IMR-90 (cell line): ENCODE results near the gene FBXL14. TPM values are rescaled to one million over a fixed set of nuclear protein-coding genes. Genes with fewer than 3 reads are reported as not detected.

Source experiments
- ATAC-seq: fragments of 200-7000 bp; cut with Tn5 transposase; 2 replicates; pipeline ENCODE4 v1.9.1; 2020; ENCODE audit warnings: low read depth, mild to moderate bottlenecking, moderate library complexity
- BruUV-seq: library from RNA; stranded (reverse); fragments of 400-500 nt; replicated peaks from 2 replicates; lab custom pipeline; 2021; lab: Mats Ljungman, UMichigan
- CTCF ChIA-PET: fragments of 300-600 bp; formaldehyde crosslinking; extraction: SDS; loops from one replicate; lab custom pipeline; 2021; ENCODE audit warnings: antibody characterized with exemption; lab: Yijun Ruan, JAX
- POLR2A ChIA-PET: fragments of 300-600 bp; sonication (Branson Sonifier 250); formaldehyde crosslinking; loops from one replicate; lab custom pipeline; 2022; ENCODE audit warnings: antibody characterized with exemption; ENCODE audit not compliant: unreplicated experiment; lab: Charles Lee
- DNase-seq: peaks from one replicate; pipeline ENCODE4 v3.0.0; 2013
- H2AFZ ChIP-seq: replicated peaks from 2 replicates; pipeline ENCODE3; 2013; ENCODE audit warnings: low read length, mild to moderate bottlenecking; ENCODE audit not compliant: poor library complexity
- H2AK5ac ChIP-seq: 2 replicates; pipeline ENCODE4 v1.6.1; 2013; ENCODE audit warnings: low read depth, low read length, inconsistent platforms
- H2AK9ac ChIP-seq: replicated peaks from 2 replicates; pipeline ENCODE3; 2013; ENCODE audit warnings: mild to moderate bottlenecking, low read depth, low read length, moderate library complexity; ENCODE audit not compliant: poor library complexity
- H2BK120ac ChIP-seq: 2 replicates; pipeline ENCODE4 v1.6.1; 2013; ENCODE audit warnings: low read depth, low read length, inconsistent platforms
- H2BK15ac ChIP-seq: 3 replicates; pipeline ENCODE4 v1.6.1; 2013; ENCODE audit warnings: low read depth, low read length, inconsistent platforms
- H2BK20ac ChIP-seq: 2 replicates; pipeline ENCODE4 v1.6.1; 2013; ENCODE audit warnings: low read depth, mild to moderate bottlenecking, inconsistent platforms, low read length, moderate library complexity
- H2BK5ac ChIP-seq: 2 replicates; pipeline ENCODE4 v1.6.1; 2013; ENCODE audit warnings: mild to moderate bottlenecking, low read depth, low read length, inconsistent platforms; ENCODE audit not compliant: poor library complexity, severe bottlenecking
- H3K14ac ChIP-seq: replicated peaks from 2 replicates; pipeline ENCODE4 v1.6.1; 2013; ENCODE audit warnings: low read depth, low read length, inconsistent platforms
- H3K18ac ChIP-seq: 2 replicates; pipeline ENCODE4 v1.6.1; 2013; ENCODE audit warnings: low read depth, low read length, control low read depth
- H3K23ac ChIP-seq: 2 replicates; pipeline ENCODE4 v1.6.1; 2013; ENCODE audit warnings: low read depth, low read length, inconsistent platforms
- H3K27ac ChIP-seq: 2 replicates; pipeline ENCODE4 v1.5.1; 2013; ENCODE audit warnings: mild to moderate bottlenecking, control low read depth, low read length; ENCODE audit not compliant: insufficient read depth
- H3K27me3 ChIP-seq: 2 replicates; pipeline ENCODE4 v1.6.1; 2013; ENCODE audit warnings: low read length; ENCODE audit not compliant: control insufficient read depth, insufficient read depth
- H3K36me3 ChIP-seq: 2 replicates; pipeline ENCODE4 v1.6.1; 2013; ENCODE audit warnings: low read length, mixed read lengths; ENCODE audit not compliant: control insufficient read depth, insufficient read depth
- H3K4ac ChIP-seq: 2 replicates; pipeline ENCODE4 v1.6.1; 2013; ENCODE audit warnings: low read depth, low read length, inconsistent platforms
- H3K4me1 ChIP-seq: 2 replicates; pipeline ENCODE4 v1.6.1; 2013; ENCODE audit warnings: low read length, mixed read lengths; ENCODE audit not compliant: control insufficient read depth, insufficient read depth
- H3K4me2 ChIP-seq: 2 replicates; pipeline ENCODE4 v1.6.1; 2013; ENCODE audit warnings: low read depth, mild to moderate bottlenecking, control low read depth, low read length, moderate library complexity
- H3K4me3 ChIP-seq: 2 replicates; pipeline ENCODE4 v1.5.1; 2013; ENCODE audit warnings: low read depth, mild to moderate bottlenecking, control low read depth, low read length, moderate library complexity; ENCODE audit not compliant: insufficient read depth
- H3K56ac ChIP-seq: 2 replicates; pipeline ENCODE4 v1.6.1; 2013; ENCODE audit warnings: low read length, inconsistent platforms; ENCODE audit not compliant: insufficient read depth; ENCODE audit errors: extremely low read depth
- H3K79me1 ChIP-seq, 2 experiments: 2 replicates each; pipeline ENCODE4 v1.6.1; 2013; ENCODE audit warnings: low read length in 2 of 2, inconsistent platforms in 1 of 2, low read depth in 1 of 2
- H3K9ac ChIP-seq: 2 replicates; pipeline ENCODE4 v1.6.1; 2013; ENCODE audit warnings: low read depth, low read length, control low read depth
- H3K9me1 ChIP-seq: 2 replicates; pipeline ENCODE4 v1.6.1; 2013; ENCODE audit warnings: low read length, inconsistent platforms; ENCODE audit not compliant: insufficient read depth
- H3K9me3 ChIP-seq: 2 replicates; pipeline ENCODE4 v1.6.1; 2013; ENCODE audit warnings: low read length; ENCODE audit not compliant: control insufficient read depth, insufficient read depth
- H4K20me1 ChIP-seq: 2 replicates; pipeline ENCODE4 v1.6.1; 2013; ENCODE audit warnings: low read length, inconsistent platforms; ENCODE audit not compliant: insufficient read depth
- H4K5ac ChIP-seq: 2 replicates; pipeline ENCODE4 v1.6.1; 2013; ENCODE audit warnings: mild to moderate bottlenecking, low read depth, low read length, control low read depth
- H4K8ac ChIP-seq, 2 experiments: 2 replicates each; pipeline ENCODE4 v1.6.1; 2013; ENCODE audit warnings: low read depth in 2 of 2, low read length in 2 of 2, control low read depth in 1 of 2, inconsistent platforms in 1 of 2
- H4K91ac ChIP-seq: 2 replicates; pipeline ENCODE4 v1.6.1; 2013; ENCODE audit warnings: low read depth, low read length, inconsistent platforms; ENCODE audit not compliant: insufficient read depth
- CEBPB ChIP-seq: IDR thresholded peaks from 2 replicates; pipeline ENCODE4 v1.6.1; 2012; ENCODE audit warnings: low read depth, low read length, improper control_type of control experiment
- MXI1 ChIP-seq: IDR thresholded peaks from 2 replicates; pipeline ENCODE4 v1.6.1; 2012; ENCODE audit warnings: low read depth, mild to moderate bottlenecking, low read length, moderate library complexity, borderline replicate concordance
- NFE2L2 ChIP-seq: fragments of 150-350 bp; IDR thresholded peaks from 2 replicates; pipeline ENCODE4 v1.6.1; 2016; ENCODE audit warnings: low read depth, mild to moderate bottlenecking, low read length
- POLR2A ChIP-seq: IDR thresholded peaks from 2 replicates; pipeline ENCODE4 v1.6.1; 2012; ENCODE audit warnings: mild to moderate bottlenecking, low read depth, low read length
- RAD21 ChIP-seq: IDR thresholded peaks from 2 replicates; pipeline ENCODE4 v1.6.1; 2012; ENCODE audit warnings: low read length, improper control_type of control experiment
- RCOR1 ChIP-seq: IDR thresholded peaks from 2 replicates; pipeline ENCODE4 v1.6.1; 2012; ENCODE audit warnings: mild to moderate bottlenecking, low read length, improper control_type of control experiment; ENCODE audit not compliant: insufficient replicate concordance
- RFX5 ChIP-seq: IDR thresholded peaks from 2 replicates; pipeline ENCODE4 v1.8.0; 2012; ENCODE audit warnings: low read depth, mild to moderate bottlenecking, low read length, moderate library complexity
- WGBS, 2 experiments: methylation state at CpG; one replicate each; pipeline versions ENCODE4 v1.1.5 to v1.1.7; 2013; ENCODE audit warnings: missing lambda C conversion rate in 2 of 2; ENCODE audit not compliant: insufficient read length in 1 of 2; ENCODE audit errors: extremely low coverage in 2 of 2; 5-methylcytosine and 5-hydroxymethylcytosine counted together
- dilution Hi-C: fragments of 300-500 bp; cut with HindIII; formaldehyde crosslinking; loops from one replicate; pipeline ENCODE4 v1.14.3; 2018; ENCODE audit warnings: low sequenced_read_pairs; ENCODE audit not compliant: unreplicated experiment
- in situ Hi-C: fragments of 300-500 bp; cut with MboI; formaldehyde crosslinking; loops from 3 replicates; pipeline ENCODE4 v1.14.3; 2019; ENCODE audit warnings: low sequenced_read_pairs, inconsistent platforms, mixed read lengths
- intact Hi-C: fragments of 100-400 bp; cut with micrococcal nuclease; formaldehyde crosslinking; loops from 2 replicates; pipeline ENCODE4 v1.10.0; 2022
- polyA plus RNA-seq, 3 experiments: library from polyadenylated mRNA; depleted of rRNA; stranded (reverse); fragments of >200 nt; gene quantifications; 2 replicates each; pipeline ENCODE4 v1.2.3, GENCODE V29; 2012; ENCODE audit warnings: low replicate concordance in 1 of 3
- total RNA-seq: library from RNA; depleted of rRNA; stranded (reverse); fragments of >200 nt; gene quantifications from 2 replicates; pipeline ENCODE4 v1.2.3, GENCODE V29; 2012
- TF ChIP-seq, protein P1 (sequence below): conservative IDR thresholded peaks from 2 replicates; pipeline ENCODE4 v1.5.1; 2012; ENCODE audit warnings: mild to moderate bottlenecking, low read depth, low read length, improper control_type of control experiment
- TF ChIP-seq, protein P2 (sequence below): fragments of 150-350 bp; IDR thresholded peaks from 2 replicates; pipeline ENCODE4 v1.6.1; 2017; ENCODE audit warnings: mild to moderate bottlenecking, antibody characterized with exemption, low read length, low read depth

The FBXL14 gene
- total and polyA plus RNA-seq, 2 of the 4 experiments (the other 2 are of a cell fraction): 4.7 to 7.3 TPM

GRCh38 chr12:1630133-1630826 lies 35.9 kb upstream of the FBXL14 start:
- ATAC-seq (peak; percentile 13; the same call in 1 of the 2 replicates), DNase-seq (no peak)
- Histone ChIP-seq H2AK9ac (peak overlapping the region; percentile 62), H3K9ac (no peak overlapping the region), H2BK20ac (no peak overlapping the region), H3K9me3 (no peaks in the 10 kb centered on the region), H4K20me1 (peaks cover 13% of the 10 kb centered on the region), H3K23ac (peak overlapping the region; percentile 38; the same call in 1 of the 2 replicates), H3K79me1 (peaks cover 11 to 66% of the 10 kb centered on the region in 2 experiments), H3K4me3 (peak overlapping the region; percentile 5; the same call in 1 of the 2 replicates), H3K18ac (no peak overlapping the region; the same call in 1 of the 2 replicates), H2AFZ (peak overlapping the region; percentile 56), H3K36me3 (peaks cover 6% of the 10 kb centered on the region; the same call in 1 of the 2 replicates), H3K4ac (peak overlapping the region; percentile 16; the same call in 1 of the 2 replicates), H3K4me2 (peak overlapping the region; percentile 23), H2BK5ac (no peak overlapping the region), H3K9me1 (peaks cover 3% of the 10 kb centered on the region), H3K27me3 (no peaks in the 10 kb centered on the region), H3K27ac (no peak overlapping the region), H3K56ac (no peak overlapping the region), H2BK15ac (no peak overlapping the region), H4K91ac (no peak overlapping the region; the same call in 1 of the 2 replicates), H2BK120ac (no peak overlapping the region), H4K5ac (no peak overlapping the region), H3K4me1 (peaks cover 19% of the 10 kb centered on the region), H3K14ac (no peak overlapping the region), H4K8ac (peak overlapping the region in 1 of 2 experiments; percentile 36; a peak in 1 of 4 replicates), H2AK5ac (no peak overlapping the region)
- TF ChIP-seq, protein P1, sequence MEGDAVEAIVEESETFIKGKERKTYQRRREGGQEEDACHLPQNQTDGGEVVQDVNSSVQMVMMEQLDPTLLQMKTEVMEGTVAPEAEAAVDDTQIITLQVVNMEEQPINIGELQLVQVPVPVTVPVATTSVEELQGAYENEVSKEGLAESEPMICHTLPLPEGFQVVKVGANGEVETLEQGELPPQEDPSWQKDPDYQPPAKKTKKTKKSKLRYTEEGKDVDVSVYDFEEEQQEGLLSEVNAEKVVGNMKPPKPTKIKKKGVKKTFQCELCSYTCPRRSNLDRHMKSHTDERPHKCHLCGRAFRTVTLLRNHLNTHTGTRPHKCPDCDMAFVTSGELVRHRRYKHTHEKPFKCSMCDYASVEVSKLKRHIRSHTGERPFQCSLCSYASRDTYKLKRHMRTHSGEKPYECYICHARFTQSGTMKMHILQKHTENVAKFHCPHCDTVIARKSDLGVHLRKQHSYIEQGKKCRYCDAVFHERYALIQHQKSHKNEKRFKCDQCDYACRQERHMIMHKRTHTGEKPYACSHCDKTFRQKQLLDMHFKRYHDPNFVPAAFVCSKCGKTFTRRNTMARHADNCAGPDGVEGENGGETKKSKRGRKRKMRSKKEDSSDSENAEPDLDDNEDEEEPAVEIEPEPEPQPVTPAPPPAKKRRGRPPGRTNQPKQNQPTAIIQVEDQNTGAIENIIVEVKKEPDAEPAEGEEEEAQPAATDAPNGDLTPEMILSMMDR: no peak
- TF ChIP-seq, protein P2, sequence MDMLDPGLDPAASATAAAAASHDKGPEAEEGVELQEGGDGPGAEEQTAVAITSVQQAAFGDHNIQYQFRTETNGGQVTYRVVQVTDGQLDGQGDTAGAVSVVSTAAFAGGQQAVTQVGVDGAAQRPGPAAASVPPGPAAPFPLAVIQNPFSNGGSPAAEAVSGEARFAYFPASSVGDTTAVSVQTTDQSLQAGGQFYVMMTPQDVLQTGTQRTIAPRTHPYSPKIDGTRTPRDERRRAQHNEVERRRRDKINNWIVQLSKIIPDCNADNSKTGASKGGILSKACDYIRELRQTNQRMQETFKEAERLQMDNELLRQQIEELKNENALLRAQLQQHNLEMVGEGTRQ: no peak
- TF ChIP-seq RAD21 (no peak), RCOR1 (no peak), NFE2L2 (no peak), CEBPB (no peak), MXI1 (no peak), POLR2A (no peak), RFX5 (no peak)
- 22% methylated on average over 25 of the region's 58 CpGs; no CpG with 5 or more reads in 1 of the 2 experiments for WGBS, 2 experiments
- in situ Hi-C loops (no loop called here), intact Hi-C loops (loop anchor here (5.0 kb wide), 1 partner anchor 162 kb away; no protein-coding TSS in a partner anchor), dilution Hi-C loops (no loop called here)
- POLR2A ChIA-PET: no interaction called here
- BruUV-seq: no TSS peak
- CTCF ChIA-PET: interaction anchor here (1.1 kb wide), 1 partner anchor 42 kb away, joined by 3 read pairs; no protein-coding TSS in a partner anchor
